SU-DHL-6 (cell line): ENCODE measurements around the gene SPRY2.

Experiments used
- H2AFZ ChIP-seq: fragments of 200-600 bp; sonication (generic); 2 replicates; pipeline ENCODE4 v1.6.1; 2014; ENCODE audit warnings: low read depth, mild to moderate bottlenecking, moderate library complexity, mixed read lengths, antibody characterized with exemption, low read length; ENCODE audit not compliant: severe bottlenecking
- H3F3A ChIP-seq: fragments of 200-600 bp; shearing (Covaris generic); 2 replicates; pipeline ENCODE4 v1.6.0; 2016; ENCODE audit warnings: antibody characterized with exemption, mild to moderate bottlenecking; ENCODE audit not compliant: insufficient read depth
- H3K27ac ChIP-seq: fragments of 200-600 bp; sonication (generic); 2 replicates; pipeline ENCODE4 v1.5.1; 2016; ENCODE audit warnings: low read depth, mild to moderate bottlenecking, low read length, moderate library complexity, mixed read lengths
- H3K27me3 ChIP-seq: fragments of 200-600 bp; sonication (generic), shearing (Covaris generic); 2 replicates; pipeline ENCODE4 v1.6.0; 2014; ENCODE audit warnings: mild to moderate bottlenecking, low read length
- H3K36me3 ChIP-seq: fragments of 200-600 bp; sonication (generic); 2 replicates; pipeline ENCODE4 v1.6.1; 2014; ENCODE audit warnings: mild to moderate bottlenecking, low read length, mixed read lengths
- H3K4me2 ChIP-seq: fragments of 300-600, 200-600 bp; shearing (Covaris generic), sonication (generic); 2 replicates; pipeline ENCODE4 v1.6.0; 2014; ENCODE audit warnings: low read length, low read depth, mild to moderate bottlenecking; ENCODE audit not compliant: poor library complexity, severe bottlenecking
- H3K4me3 ChIP-seq: fragments of 200-600 bp; sonication (generic); 2 replicates; pipeline ENCODE4 v1.5.1; 2014; ENCODE audit warnings: antibody characterized with exemption, low read length, mild to moderate bottlenecking, mixed read lengths; ENCODE audit not compliant: insufficient read depth, poor library complexity, severe bottlenecking
- H3K79me2 ChIP-seq: fragments of 200-600 bp; sonication (generic); 2 replicates; pipeline ENCODE4 v1.6.1; 2014; ENCODE audit warnings: mild to moderate bottlenecking, low read length, moderate library complexity; ENCODE audit not compliant: insufficient read depth
- H3K9ac ChIP-seq: fragments of 200-600 bp; sonication (generic); 2 replicates; pipeline ENCODE4 v1.7.0; 2014; ENCODE audit warnings: mild to moderate bottlenecking, low read length
- H3K9me2 ChIP-seq: fragments of 200-600 bp; sonication (generic); replicated peaks from 2 replicates; pipeline ENCODE4 v1.6.1; 2014; ENCODE audit warnings: low read length; ENCODE audit not compliant: insufficient read depth
- H3K9me3 ChIP-seq: fragments of 200-600 bp; sonication (generic); 2 replicates; pipeline ENCODE4 v1.6.1; 2014; ENCODE audit warnings: low read length, mixed read lengths; ENCODE audit not compliant: insufficient read depth
- H4K20me1 ChIP-seq: fragments of 200-600 bp; sonication (generic); 2 replicates; pipeline ENCODE4 v1.6.1; 2014; ENCODE audit warnings: low read depth, mild to moderate bottlenecking, antibody characterized with exemption, low read length, moderate library complexity, mixed read lengths
- EZH2phosphoT487 ChIP-seq: fragments of 200-600 bp; sonication (generic), shearing (Covaris generic); conservative IDR thresholded peaks from 2 replicates; pipeline ENCODE4 v1.6.1; 2018; ENCODE audit warnings: mild to moderate bottlenecking, antibody characterized with exemption, low read length, moderate library complexity, mixed read lengths
- TF ChIP-seq, protein P1 (sequence below): fragments of 200-600 bp; sonication (generic); IDR thresholded peaks from one replicate; pipeline ENCODE4 v1.5.1; 2017; ENCODE audit warnings: antibody characterized with exemption, mild to moderate bottlenecking, low read length, moderate library complexity; ENCODE audit not compliant: insufficient read depth, poor library complexity, severe bottlenecking

SPRY2 gene

GRCh38 chr13:80319004-80319403 is 21.9 kb downstream of the SPRY2 start:
- Histone ChIP-seq H2AFZ (no peak overlapping the region), H3F3A (no peaks in the 10 kb centered on the region), H4K20me1 (no peaks in the 10 kb centered on the region), H3K27me3 (no peaks in the 10 kb centered on the region), H3K4me3 (no peak overlapping the region), H3K9me2 (no peaks in the 10 kb centered on the region), H3K9me3 (no peaks in the 10 kb centered on the region), H3K27ac (no peak overlapping the region), H3K36me3 (no peaks in the 10 kb centered on the region), H3K79me2 (no peaks in the 10 kb centered on the region), H3K4me2 (no peak overlapping the region), H3K9ac (no peak overlapping the region)
- TF ChIP-seq EZH2phosphoT487, result no peak

- Histone ChIP-seq H3K9me3 (no peaks in the 10 kb centered on the region), H3K36me3 (no peaks in the 10 kb centered on the region), H3K27ac (no peak overlapping the region), H3K9ac (no peak overlapping the region), H3K4me2 (no peak overlapping the region), H3K4me3 (no peak overlapping the region), H3K27me3 (no peaks in the 10 kb centered on the region), H3K79me2 (no peaks in the 10 kb centered on the region), H4K20me1 (no peaks in the 10 kb centered on the region), H2AFZ (no peak overlapping the region), H3K9me2 (no peaks in the 10 kb centered on the region), H3F3A (no peaks in the 10 kb centered on the region)
- TF ChIP-seq, protein P1, sequence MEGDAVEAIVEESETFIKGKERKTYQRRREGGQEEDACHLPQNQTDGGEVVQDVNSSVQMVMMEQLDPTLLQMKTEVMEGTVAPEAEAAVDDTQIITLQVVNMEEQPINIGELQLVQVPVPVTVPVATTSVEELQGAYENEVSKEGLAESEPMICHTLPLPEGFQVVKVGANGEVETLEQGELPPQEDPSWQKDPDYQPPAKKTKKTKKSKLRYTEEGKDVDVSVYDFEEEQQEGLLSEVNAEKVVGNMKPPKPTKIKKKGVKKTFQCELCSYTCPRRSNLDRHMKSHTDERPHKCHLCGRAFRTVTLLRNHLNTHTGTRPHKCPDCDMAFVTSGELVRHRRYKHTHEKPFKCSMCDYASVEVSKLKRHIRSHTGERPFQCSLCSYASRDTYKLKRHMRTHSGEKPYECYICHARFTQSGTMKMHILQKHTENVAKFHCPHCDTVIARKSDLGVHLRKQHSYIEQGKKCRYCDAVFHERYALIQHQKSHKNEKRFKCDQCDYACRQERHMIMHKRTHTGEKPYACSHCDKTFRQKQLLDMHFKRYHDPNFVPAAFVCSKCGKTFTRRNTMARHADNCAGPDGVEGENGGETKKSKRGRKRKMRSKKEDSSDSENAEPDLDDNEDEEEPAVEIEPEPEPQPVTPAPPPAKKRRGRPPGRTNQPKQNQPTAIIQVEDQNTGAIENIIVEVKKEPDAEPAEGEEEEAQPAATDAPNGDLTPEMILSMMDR, result no peak
- TF ChIP-seq EZH2phosphoT487, result no peak
Measured at GRCh38 chr13:80314711-80315653, 25.9 kb downstream of the SPRY2 start.

DNA sequence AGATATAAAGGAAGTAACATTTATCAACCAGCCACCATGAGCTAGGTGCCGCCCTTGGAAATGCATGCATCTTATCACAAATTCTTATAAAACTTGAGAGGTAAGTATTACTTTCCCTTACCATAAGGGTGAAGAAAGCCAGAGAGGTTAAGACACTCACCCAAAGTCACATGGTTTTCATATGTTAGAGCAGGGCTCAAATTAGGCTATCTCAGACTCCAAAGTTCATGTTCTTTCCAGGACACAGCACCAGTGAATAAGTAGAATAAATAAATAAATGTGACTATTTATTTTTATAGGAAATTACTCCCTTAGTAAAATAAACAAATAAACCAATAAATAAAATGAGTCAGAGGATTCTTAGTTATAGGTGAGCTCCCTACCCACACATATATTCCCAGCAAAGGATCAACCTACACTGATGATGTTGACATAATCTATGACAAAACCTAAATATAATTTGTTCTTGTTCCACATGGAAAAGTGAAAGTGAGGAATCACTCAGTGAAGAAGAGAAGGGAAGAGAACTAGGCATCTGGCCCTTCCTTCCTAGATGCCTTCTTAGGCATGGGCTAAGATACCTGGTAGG is 27.2 kb downstream of the SPRY2 start:
- H3K79me2 ChIP-seq, result no peaks in the 10 kb centered on the region
- H3K9me2 ChIP-seq, result no peaks in the 10 kb centered on the region
- TF ChIP-seq, protein P1, result no peak
- TF ChIP-seq EZH2phosphoT487, result no peak
- H3F3A ChIP-seq, result no peaks in the 10 kb centered on the region
- H3K27ac ChIP-seq, result no peak overlapping the region
- H3K27me3 ChIP-seq, result no peaks in the 10 kb centered on the region
- H2AFZ ChIP-seq, result no peak overlapping the region
- H3K4me3 ChIP-seq, result no peak overlapping the region
- no peak overlapping the region for H3K9ac ChIP-seq
- H3K9me3 ChIP-seq, result no peaks in the 10 kb centered on the region
- H4K20me1 ChIP-seq, result no peaks in the 10 kb centered on the region
- no peaks in the 10 kb centered on the region for H3K36me3 ChIP-seq
- H3K4me2 ChIP-seq, result no peak overlapping the region

- no peaks in the 10 kb centered on the region for H3K36me3 ChIP-seq
- H2AFZ ChIP-seq, result no peak overlapping the region
- H3K4me2 ChIP-seq, result no peak overlapping the region
- H3K9ac ChIP-seq, result no peak overlapping the region
- no peaks in the 10 kb centered on the region for H3K9me3 ChIP-seq
- H3F3A ChIP-seq, result no peaks in the 10 kb centered on the region
- H3K79me2 ChIP-seq, result no peaks in the 10 kb centered on the region
- no peak for TF ChIP-seq EZH2phosphoT487
- TF ChIP-seq, protein P1, result no peak
- no peaks in the 10 kb centered on the region for H3K9me2 ChIP-seq
- no peaks in the 10 kb centered on the region for H3K27me3 ChIP-seq
- H3K4me3 ChIP-seq, result no peak overlapping the region
- H3K27ac ChIP-seq, result no peak overlapping the region
- no peaks in the 10 kb centered on the region for H4K20me1 ChIP-seq
Measured at GRCh38 chr13:80312967-80313366, 28.0 kb downstream of the SPRY2 start.
